A549 (cell line): Measurements from ENCODE around the gene FAM131C. TPM values are rescaled to one million over a fixed set of nuclear protein-coding genes. Genes with fewer than 3 reads are reported as not detected.

Experiments used
- ATAC-seq, 2 experiments: fragments of 200-7000 bp in 1 of 2; fragments of >200 bp in 1 of 2; cut with Nextera tagmentation in 1 of 2; cut with Tn5 transposase in 1 of 2; 3 replicates each; pipeline versions ENCODE4 v1.8.0 to v1.9.1; 2018 to 2020; ENCODE audit warnings: mild to moderate bottlenecking in 1 of 2, moderate library complexity in 1 of 2
- CTCF ChIA-PET: fragments of 300-600 bp; sonication (Branson Sonifier 250); formaldehyde crosslinking; extraction: SDS; loops from one replicate; lab custom pipeline; 2021; ENCODE audit warnings: antibody characterized with exemption, inconsistent platforms; lab: Yijun Ruan, JAX
- POLR2A ChIA-PET: fragments of 350-600 bp; formaldehyde crosslinking; extraction: SDS; loops from one replicate; lab custom pipeline; 2021; ENCODE audit warnings: antibody characterized with exemption, inconsistent platforms; lab: Yijun Ruan, JAX
- DNase-seq, 2 experiments: peaks; one replicate each; pipeline versions ENCODE4 v3.0.0 to v3.0.0-alpha.2; 2011 to 2016; ENCODE audit warnings: low read depth in 1 of 2, low spot score in 1 of 2
- FAIRE-seq: peaks from 2 replicates; lab custom pipeline; 2011; peaks lifted over from hg19 to GRCh38; lab: Jason Lieb, UNC
- H3K27ac ChIP-seq, 2 experiments: fragments of >200 bp; sonication (Bioruptor Twin); formaldehyde crosslinking; 3 replicates each; pipeline ENCODE4 v1.5.1; 2016 to 2017
- H3K4me1 ChIP-seq: fragments of >200 bp; sonication (Bioruptor Twin); formaldehyde crosslinking; 3 replicates; pipeline ENCODE4 v1.6.1; 2016
- H3K4me2 ChIP-seq: fragments of >200 bp; sonication (Bioruptor Twin); formaldehyde crosslinking; 3 replicates; pipeline ENCODE4 v1.6.1; 2016
- H3K4me3 ChIP-seq: fragments of >200 bp; sonication (Bioruptor Twin); formaldehyde crosslinking; 3 replicates; pipeline ENCODE4 v1.5.1; 2016
- H3K9me3 ChIP-seq: fragments of >200 bp; sonication (Bioruptor Twin); formaldehyde crosslinking; 3 replicates; pipeline ENCODE4 v1.6.1; 2016
- BHLHE40 ChIP-seq: IDR thresholded peaks from 2 replicates; pipeline ENCODE4 v1.6.1; 2012; ENCODE audit warnings: low read depth, low read length, inconsistent platforms
- CBX8 ChIP-seq: fragments of 200-600 bp; sonication (generic); IDR thresholded peaks from 2 replicates; pipeline ENCODE4 v1.6.1; 2016
- CEBPB ChIP-seq, 2 experiments: fragments of >200 bp in 1 of 2; sonication (Bioruptor Twin) in 1 of 2; formaldehyde crosslinking in 1 of 2; IDR thresholded peaks; 2 replicates each; pipeline ENCODE4 v1.6.1; 2012 to 2016
- EHF ChIP-seq: fragments of 250-450 bp; sonication (Bioruptor Pico); IDR thresholded peaks from 2 replicates; pipeline ENCODE4 v1.5.0; 2020; ENCODE audit warnings: mild to moderate bottlenecking
- FOSB ChIP-seq: fragments of 250-450 bp; sonication (Bioruptor Pico); IDR thresholded peaks from 2 replicates; pipeline ENCODE4 v1.5.0; 2020; ENCODE audit warnings: mild to moderate bottlenecking, moderate library complexity
- HOXA7 ChIP-seq: fragments of 250-450 bp; sonication (Bioruptor Pico); IDR thresholded peaks from 2 replicates; pipeline ENCODE4 v1.5.0; 2020; ENCODE audit warnings: mild to moderate bottlenecking, moderate library complexity
- KDM1A ChIP-seq: fragments of 200-600 bp; sonication (generic); IDR thresholded peaks from 2 replicates; pipeline ENCODE4 v1.6.1; 2016; ENCODE audit warnings: low read depth, mild to moderate bottlenecking
- MYC ChIP-seq: IDR thresholded peaks from 2 replicates; pipeline ENCODE4 v1.6.1; 2012; ENCODE audit warnings: mild to moderate bottlenecking, inconsistent platforms, low read length, improper control_type of control experiment, borderline replicate concordance
- NR3C1 ChIP-seq: fragments of >200 bp; sonication (Bioruptor Twin); formaldehyde crosslinking; IDR thresholded peaks from 3 replicates; pipeline ENCODE4 v1.6.1; 2017
- RCOR1 ChIP-seq: fragments of 150-350 bp; IDR thresholded peaks from 2 replicates; pipeline ENCODE4 v1.6.1; 2014; ENCODE audit warnings: antibody characterized with exemption, low read length, low read depth
- SMC3 ChIP-seq: fragments of >200 bp; sonication (Bioruptor Twin); formaldehyde crosslinking; IDR thresholded peaks from 3 replicates; pipeline ENCODE4 v1.6.1; 2018; ENCODE audit warnings: inconsistent platforms
- TFCP2L1 ChIP-seq: fragments of 250-450 bp; sonication (Bioruptor Pico); IDR thresholded peaks from 2 replicates; pipeline ENCODE4 v1.5.0; 2021; ENCODE audit warnings: mild to moderate bottlenecking
- ZFP36 ChIP-seq: fragments of 450-650 bp; IDR thresholded peaks from 2 replicates; pipeline ENCODE4 v1.6.1; 2014; ENCODE audit warnings: borderline replicate concordance; ENCODE audit not compliant: partially characterized antibody
- ZSCAN20 ChIP-seq: fragments of 250-450 bp; sonication (Bioruptor Pico); IDR thresholded peaks from 2 replicates; pipeline ENCODE4 v1.8.0; 2022; ENCODE audit warnings: mild to moderate bottlenecking, moderate library complexity
- WGBS: methylation state at CpG from one replicate; pipeline ENCODE4 v1.1.6; 2017; ENCODE audit errors: missing lambda C conversion rate; 5-methylcytosine and 5-hydroxymethylcytosine counted together
- polyA plus RNA-seq, 4 experiments: library from polyadenylated mRNA; depleted of rRNA in 3 of 4; stranded (reverse); fragments of >200 nt; fragmentation: RNase III in 1 of 4; extraction: RNeasy Plus Mini Kit Qiagen cat#74134 plus additional on column Dnase treatment in 1 of 4; gene quantifications; 2 replicates in 3 of 4; 3 replicates in 1 of 4; pipeline ENCODE4 v1.2.3, GENCODE V29; 2011 to 2017
- TF ChIP-seq, protein P1 (sequence below): fragments of >200 bp; sonication (Bioruptor Twin); formaldehyde crosslinking; IDR thresholded peaks from 2 replicates; pipeline ENCODE4 v1.6.1; 2016
- TF ChIP-seq, protein P2 (sequence below): IDR thresholded peaks from 2 replicates; pipeline ENCODE4 v1.6.1; 2012
- TF ChIP-seq, protein P3 (sequence below): IDR thresholded peaks from 2 replicates; pipeline ENCODE4 v1.6.1; 2012
- TF ChIP-seq, protein P4 (sequence below): fragments of 250-450 bp; sonication (Bioruptor Pico); IDR thresholded peaks from 2 replicates; pipeline ENCODE4 v1.5.0; 2021; ENCODE audit warnings: mild to moderate bottlenecking, moderate library complexity, borderline replicate concordance
- TF ChIP-seq, protein P5 (sequence below): IDR thresholded peaks from 2 replicates; pipeline ENCODE4 v1.6.1; 2012; ENCODE audit warnings: low read depth, borderline replicate concordance
- TF ChIP-seq, protein P6 (sequence below): fragments of 250-450 bp; sonication (Bioruptor Pico); IDR thresholded peaks from 2 replicates; pipeline ENCODE4 v1.5.0; 2020; ENCODE audit warnings: low read depth, mild to moderate bottlenecking, moderate library complexity
- TF ChIP-seq, protein P7 (sequence below): fragments of 200-600 bp; sonication (generic); IDR thresholded peaks from 2 replicates; pipeline ENCODE4 v1.6.1; 2016; ENCODE audit warnings: antibody characterized with exemption, mild to moderate bottlenecking, moderate library complexity

The FAM131C gene
- polyA plus RNA-seq, 2 of the 4 experiments (the other 2 are of a cell fraction): 2.3 to 6.7 TPM

DNA sequence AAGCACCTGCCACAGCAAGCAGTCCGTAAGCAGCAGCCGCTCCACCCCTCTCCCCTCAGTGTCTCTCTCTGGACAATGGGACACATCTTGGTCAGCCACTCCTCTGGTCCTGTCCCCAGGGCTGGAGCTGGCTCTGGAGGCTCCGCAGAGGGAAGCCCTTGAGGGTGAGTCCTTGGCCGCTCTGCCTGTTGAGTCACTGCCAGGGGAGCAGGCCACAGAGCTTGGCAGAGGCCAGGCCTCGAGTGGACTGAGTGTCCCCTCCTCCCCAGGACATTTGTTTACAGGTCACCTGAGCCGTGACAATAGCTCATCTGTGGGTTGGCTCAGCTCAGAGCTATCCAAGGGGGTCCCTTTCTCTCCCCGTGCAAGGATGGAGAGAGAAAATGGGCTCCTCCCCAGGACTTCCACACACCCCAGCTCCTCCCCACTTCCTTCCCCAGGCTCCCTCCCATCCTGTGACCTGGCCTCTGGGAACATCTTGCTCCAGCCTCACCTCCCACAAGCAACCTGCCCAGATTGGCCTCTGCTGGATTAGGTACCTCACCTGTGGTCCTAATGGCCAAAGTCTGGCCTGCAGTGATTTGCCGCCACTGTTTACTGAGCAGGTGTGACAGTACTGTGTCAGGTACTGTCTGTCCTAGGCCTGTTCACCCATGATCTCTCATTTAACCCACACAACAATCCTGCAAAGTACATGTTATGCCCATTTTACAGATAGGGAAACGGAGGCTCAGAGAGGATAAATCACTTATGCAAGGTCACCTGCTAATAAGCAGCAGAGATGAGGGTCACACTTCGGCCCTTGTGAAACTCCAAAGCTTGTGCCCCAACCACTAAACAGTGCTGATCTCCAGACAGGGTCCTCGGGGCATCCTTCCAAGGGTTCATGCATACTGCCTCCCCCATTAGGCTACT is 4.8 kb downstream of the FAM131C start:
- WGBS: 49% methylated on average over 7 of the region's 11 CpGs
- FAIRE-seq (no peak), ATAC-seq (no peak), DNase-seq (no peak)
- no peak overlapping the region for H3K4me3 ChIP-seq
- peak overlapping the region; percentile 52 to 66; a peak in 2 of 6 replicates for H3K27ac ChIP-seq
- CTCF ChIA-PET: interaction anchor here (0.7 to 2.2 kb wide), 9 partner anchors 9 to 176 kb away, joined by 3 to 9 read pairs (median 4); no protein-coding TSS in a partner anchor
- POLR2A ChIA-PET: no interaction called here
- H3K4me1 ChIP-seq: peaks cover 32% of the 10 kb centered on the region
- no peaks in the 10 kb centered on the region for H3K9me3 ChIP-seq
- TF ChIP-seq KDM1A: peak; percentile 19; the same call in 1 of the 2 replicates
- no peak for TF ChIP-seq SMC3
- TF ChIP-seq, all 56 proteins: peak for 1
- peak overlapping the region; percentile 57; the same call in 2 of the 3 replicates for H3K4me2 ChIP-seq

DNA sequence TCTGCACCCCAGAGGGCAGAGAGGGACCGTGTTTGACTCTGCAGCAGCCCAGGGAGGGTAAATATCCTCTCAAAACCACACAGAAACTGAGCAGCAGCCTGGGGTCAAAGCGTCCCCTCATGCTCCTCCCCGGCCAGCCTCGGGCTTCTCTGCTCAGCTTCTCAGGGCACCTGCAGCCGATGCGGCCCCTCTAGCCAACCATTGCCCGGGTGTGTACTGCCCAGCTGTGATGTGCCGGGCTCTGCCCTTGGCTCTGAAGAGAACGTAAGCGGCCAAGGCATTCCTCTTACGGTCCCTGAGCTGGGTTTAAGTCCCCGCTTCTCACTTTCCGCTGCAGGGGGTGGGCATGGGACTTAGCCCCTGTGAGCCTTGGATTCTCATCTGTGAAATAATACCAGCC is 5.5 kb downstream of the FAM131C start:
- Histone ChIP-seq H3K27ac (peak overlapping the region; percentile 52 to 66; a peak in 5 of 6 replicates), H3K4me1 (peaks cover 32% of the 10 kb centered on the region), H3K4me2 (peak overlapping the region; percentile 57; the same call in 2 of the 3 replicates), H3K4me3 (no peak overlapping the region), H3K9me3 (no peaks in the 10 kb centered on the region)
- no peak for ATAC-seq
- POLR2A ChIA-PET: no interaction called here
- DNase-seq: no peak
- no peak for TF ChIP-seq ZFP36
- TF ChIP-seq RCOR1: no peak
- TF ChIP-seq FOSB (CRISPR knock-in tag): no peak
- TF ChIP-seq, protein P1, sequence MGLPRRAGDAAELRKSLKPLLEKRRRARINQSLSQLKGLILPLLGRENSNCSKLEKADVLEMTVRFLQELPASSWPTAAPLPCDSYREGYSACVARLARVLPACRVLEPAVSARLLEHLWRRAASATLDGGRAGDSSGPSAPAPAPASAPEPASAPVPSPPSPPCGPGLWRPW: no peak
- no peak for TF ChIP-seq CBX8
- no peak for TF ChIP-seq EHF (CRISPR knock-in tag)
- no peak for TF ChIP-seq CEBPB (IDR thresholded peaks at IDR 0.05)
- TF ChIP-seq, protein P2, sequence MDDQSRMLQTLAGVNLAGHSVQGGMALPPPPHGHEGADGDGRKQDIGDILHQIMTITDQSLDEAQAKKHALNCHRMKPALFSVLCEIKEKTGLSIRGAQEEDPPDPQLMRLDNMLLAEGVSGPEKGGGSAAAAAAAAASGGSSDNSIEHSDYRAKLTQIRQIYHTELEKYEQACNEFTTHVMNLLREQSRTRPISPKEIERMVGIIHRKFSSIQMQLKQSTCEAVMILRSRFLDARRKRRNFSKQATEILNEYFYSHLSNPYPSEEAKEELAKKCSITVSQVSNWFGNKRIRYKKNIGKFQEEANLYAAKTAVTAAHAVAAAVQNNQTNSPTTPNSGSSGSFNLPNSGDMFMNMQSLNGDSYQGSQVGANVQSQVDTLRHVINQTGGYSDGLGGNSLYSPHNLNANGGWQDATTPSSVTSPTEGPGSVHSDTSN: no peak
- TF ChIP-seq NR3C1: no peak
- no peak for TF ChIP-seq BHLHE40
- TF ChIP-seq TFCP2L1 (CRISPR knock-in tag): no peak
- TF ChIP-seq ZSCAN20 (CRISPR knock-in tag): no peak
- TF ChIP-seq, protein P3, sequence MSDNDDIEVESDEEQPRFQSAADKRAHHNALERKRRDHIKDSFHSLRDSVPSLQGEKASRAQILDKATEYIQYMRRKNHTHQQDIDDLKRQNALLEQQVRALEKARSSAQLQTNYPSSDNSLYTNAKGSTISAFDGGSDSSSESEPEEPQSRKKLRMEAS: no peak
- TF ChIP-seq MYC: no peak
- TF ChIP-seq, protein P4, sequence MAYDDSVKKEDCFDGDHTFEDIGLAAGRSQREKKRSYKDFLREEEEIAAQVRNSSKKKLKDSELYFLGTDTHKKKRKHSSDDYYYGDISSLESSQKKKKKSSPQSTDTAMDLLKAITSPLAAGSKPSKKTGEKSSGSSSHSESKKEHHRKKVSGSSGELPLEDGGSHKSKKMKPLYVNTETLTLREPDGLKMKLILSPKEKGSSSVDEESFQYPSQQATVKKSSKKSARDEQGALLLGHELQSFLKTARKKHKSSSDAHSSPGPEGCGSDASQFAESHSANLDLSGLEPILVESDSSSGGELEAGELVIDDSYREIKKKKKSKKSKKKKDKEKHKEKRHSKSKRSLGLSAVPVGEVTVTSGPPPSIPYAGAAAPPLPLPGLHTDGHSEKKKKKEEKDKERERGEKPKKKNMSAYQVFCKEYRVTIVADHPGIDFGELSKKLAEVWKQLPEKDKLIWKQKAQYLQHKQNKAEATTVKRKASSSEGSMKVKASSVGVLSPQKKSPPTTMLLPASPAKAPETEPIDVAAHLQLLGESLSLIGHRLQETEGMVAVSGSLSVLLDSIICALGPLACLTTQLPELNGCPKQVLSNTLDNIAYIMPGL (CRISPR knock-in tag): no peak
- TF ChIP-seq, protein P5, sequence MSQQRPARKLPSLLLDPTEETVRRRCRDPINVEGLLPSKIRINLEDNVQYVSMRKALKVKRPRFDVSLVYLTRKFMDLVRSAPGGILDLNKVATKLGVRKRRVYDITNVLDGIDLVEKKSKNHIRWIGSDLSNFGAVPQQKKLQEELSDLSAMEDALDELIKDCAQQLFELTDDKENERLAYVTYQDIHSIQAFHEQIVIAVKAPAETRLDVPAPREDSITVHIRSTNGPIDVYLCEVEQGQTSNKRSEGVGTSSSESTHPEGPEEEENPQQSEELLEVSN: no peak
- no peak for TF ChIP-seq KDM1A
- TF ChIP-seq, protein P6, sequence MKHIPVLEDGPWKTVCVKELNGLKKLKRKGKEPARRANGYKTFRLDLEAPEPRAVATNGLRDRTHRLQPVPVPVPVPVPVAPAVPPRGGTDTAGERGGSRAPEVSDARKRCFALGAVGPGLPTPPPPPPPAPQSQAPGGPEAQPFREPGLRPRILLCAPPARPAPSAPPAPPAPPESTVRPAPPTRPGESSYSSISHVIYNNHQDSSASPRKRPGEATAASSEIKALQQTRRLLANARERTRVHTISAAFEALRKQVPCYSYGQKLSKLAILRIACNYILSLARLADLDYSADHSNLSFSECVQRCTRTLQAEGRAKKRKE (CRISPR knock-in tag): no peak
- TF ChIP-seq HOXA7 (CRISPR knock-in tag): no peak
- TF ChIP-seq, protein P7, sequence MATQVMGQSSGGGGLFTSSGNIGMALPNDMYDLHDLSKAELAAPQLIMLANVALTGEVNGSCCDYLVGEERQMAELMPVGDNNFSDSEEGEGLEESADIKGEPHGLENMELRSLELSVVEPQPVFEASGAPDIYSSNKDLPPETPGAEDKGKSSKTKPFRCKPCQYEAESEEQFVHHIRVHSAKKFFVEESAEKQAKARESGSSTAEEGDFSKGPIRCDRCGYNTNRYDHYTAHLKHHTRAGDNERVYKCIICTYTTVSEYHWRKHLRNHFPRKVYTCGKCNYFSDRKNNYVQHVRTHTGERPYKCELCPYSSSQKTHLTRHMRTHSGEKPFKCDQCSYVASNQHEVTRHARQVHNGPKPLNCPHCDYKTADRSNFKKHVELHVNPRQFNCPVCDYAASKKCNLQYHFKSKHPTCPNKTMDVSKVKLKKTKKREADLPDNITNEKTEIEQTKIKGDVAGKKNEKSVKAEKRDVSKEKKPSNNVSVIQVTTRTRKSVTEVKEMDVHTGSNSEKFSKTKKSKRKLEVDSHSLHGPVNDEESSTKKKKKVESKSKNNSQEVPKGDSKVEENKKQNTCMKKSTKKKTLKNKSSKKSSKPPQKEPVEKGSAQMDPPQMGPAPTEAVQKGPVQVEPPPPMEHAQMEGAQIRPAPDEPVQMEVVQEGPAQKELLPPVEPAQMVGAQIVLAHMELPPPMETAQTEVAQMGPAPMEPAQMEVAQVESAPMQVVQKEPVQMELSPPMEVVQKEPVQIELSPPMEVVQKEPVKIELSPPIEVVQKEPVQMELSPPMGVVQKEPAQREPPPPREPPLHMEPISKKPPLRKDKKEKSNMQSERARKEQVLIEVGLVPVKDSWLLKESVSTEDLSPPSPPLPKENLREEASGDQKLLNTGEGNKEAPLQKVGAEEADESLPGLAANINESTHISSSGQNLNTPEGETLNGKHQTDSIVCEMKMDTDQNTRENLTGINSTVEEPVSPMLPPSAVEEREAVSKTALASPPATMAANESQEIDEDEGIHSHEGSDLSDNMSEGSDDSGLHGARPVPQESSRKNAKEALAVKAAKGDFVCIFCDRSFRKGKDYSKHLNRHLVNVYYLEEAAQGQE: no peak
- CTCF ChIA-PET: interaction anchor here (0.7 to 2.2 kb wide), 6 partner anchors 10 to 176 kb away, joined by 3 to 9 read pairs (median 4); no protein-coding TSS in a partner anchor
- no peak for FAIRE-seq
- WGBS: 95% methylated on average over 12 of the region's 13 CpGs
